HEK293 (cell line): ENCODE results near the gene SNAPC2.
A peak's percentile ranks its signal among the peaks of the same experiment; 100 is the strongest.

Source experiments
- GLIS2 ChIP-seq: fragments of 450-650 bp; formaldehyde crosslinking; IDR thresholded peaks from 2 replicates; pipeline ENCODE4 v1.5.1; 2016; ENCODE audit warnings: missing biosample characterization, missing genetic modification characterization
- HIC1 ChIP-seq: fragments of 450-650 bp; formaldehyde crosslinking; IDR thresholded peaks from 2 replicates; pipeline ENCODE4 v1.5.1; 2016; ENCODE audit warnings: missing biosample characterization, missing genetic modification characterization
- KLF1 ChIP-seq: fragments of 450-650 bp; formaldehyde crosslinking; IDR thresholded peaks from 2 replicates; pipeline ENCODE4 v1.5.1; 2016; ENCODE audit warnings: missing biosample characterization, missing genetic modification characterization
- KLF16 ChIP-seq: fragments of 450-650 bp; formaldehyde crosslinking; IDR thresholded peaks from 2 replicates; pipeline ENCODE4 v1.5.1; 2017; ENCODE audit warnings: missing biosample characterization, missing genetic modification characterization
- SCRT2 ChIP-seq: fragments of 450-650 bp; formaldehyde crosslinking; IDR thresholded peaks from 2 replicates; pipeline ENCODE4 v1.5.1; 2016; ENCODE audit warnings: missing biosample characterization, missing genetic modification characterization
- TRIM28 ChIP-seq: IDR thresholded peaks from 2 replicates; pipeline ENCODE4 v1.6.1; 2011; ENCODE audit warnings: low read length, control low read depth, borderline replicate concordance
- ZBTB11 ChIP-seq: fragments of 450-650 bp; formaldehyde crosslinking; conservative IDR thresholded peaks from 2 replicates; pipeline ENCODE4 v1.5.1; 2016; ENCODE audit warnings: low read depth, missing biosample characterization, missing genetic modification characterization
- ZEB2 ChIP-seq: fragments of 450-650 bp; formaldehyde crosslinking; IDR thresholded peaks from 2 replicates; pipeline ENCODE4 v1.5.1; 2016; ENCODE audit warnings: missing biosample characterization, missing genetic modification characterization
- ZFHX2 ChIP-seq: fragments of 450-650 bp; formaldehyde crosslinking; conservative IDR thresholded peaks from 2 replicates; pipeline ENCODE4 v1.5.1; 2016; ENCODE audit warnings: missing biosample characterization, missing genetic modification characterization
- ZFP41 ChIP-seq: fragments of 450-650 bp; formaldehyde crosslinking; IDR thresholded peaks from 2 replicates; pipeline ENCODE4 v1.5.1; 2016; ENCODE audit warnings: missing biosample characterization, missing genetic modification characterization, borderline replicate concordance
- ZNF132 ChIP-seq: fragments of 450-650 bp; formaldehyde crosslinking; IDR thresholded peaks from 2 replicates; pipeline ENCODE4 v1.5.1; 2017; ENCODE audit warnings: missing biosample characterization, missing genetic modification characterization, borderline replicate concordance
- ZNF148 ChIP-seq: fragments of 450-650 bp; formaldehyde crosslinking; IDR thresholded peaks from 2 replicates; pipeline ENCODE4 v1.5.0; 2017; ENCODE audit warnings: missing biosample characterization, missing genetic modification characterization, borderline replicate concordance
- ZNF16 ChIP-seq: fragments of 450-650 bp; formaldehyde crosslinking; IDR thresholded peaks from 2 replicates; pipeline ENCODE4 v1.5.1; 2016; ENCODE audit warnings: low read depth, missing biosample characterization, missing genetic modification characterization
- ZNF169 ChIP-seq: fragments of 450-650 bp; formaldehyde crosslinking; IDR thresholded peaks from 2 replicates; pipeline ENCODE4 v1.5.1; 2016; ENCODE audit warnings: missing biosample characterization, missing genetic modification characterization
- ZNF174 ChIP-seq: fragments of 450-650 bp; formaldehyde crosslinking; IDR thresholded peaks from 2 replicates; pipeline ENCODE4 v1.5.0; 2017; ENCODE audit warnings: missing biosample characterization, mild to moderate bottlenecking, missing genetic modification characterization
- ZNF223 ChIP-seq: fragments of 450-650 bp; formaldehyde crosslinking; IDR thresholded peaks from 2 replicates; pipeline ENCODE4 v1.5.1; 2016; ENCODE audit warnings: missing biosample characterization, missing genetic modification characterization
- ZNF23 ChIP-seq: fragments of 450-650 bp; formaldehyde crosslinking; IDR thresholded peaks from 2 replicates; pipeline ENCODE4 v1.5.1; 2016; ENCODE audit warnings: missing biosample characterization, missing genetic modification characterization, borderline replicate concordance
- ZNF24 ChIP-seq: fragments of 450-650 bp; formaldehyde crosslinking; IDR thresholded peaks from 2 replicates; pipeline ENCODE4 v1.5.1; 2016; ENCODE audit warnings: missing biosample characterization, missing genetic modification characterization
- ZNF473 ChIP-seq: fragments of 450-650 bp; formaldehyde crosslinking; IDR thresholded peaks from 2 replicates; pipeline ENCODE4 v1.5.1; 2017; ENCODE audit warnings: missing biosample characterization, missing genetic modification characterization
- ZNF548 ChIP-seq: fragments of 450-650 bp; formaldehyde crosslinking; IDR thresholded peaks from 2 replicates; pipeline ENCODE4 v1.5.1; 2016; ENCODE audit warnings: missing biosample characterization, missing genetic modification characterization
- ZNF580 ChIP-seq: fragments of 450-650 bp; formaldehyde crosslinking; IDR thresholded peaks from 2 replicates; pipeline ENCODE4 v1.5.1; 2016; ENCODE audit warnings: missing biosample characterization, missing genetic modification characterization
- ZNF639 ChIP-seq: fragments of 450-650 bp; formaldehyde crosslinking; IDR thresholded peaks from 2 replicates; pipeline ENCODE4 v1.5.1; 2016; ENCODE audit warnings: missing biosample characterization, missing genetic modification characterization
- TF ChIP-seq, protein P1 (sequence below): fragments of 450-650 bp; formaldehyde crosslinking; IDR thresholded peaks from 2 replicates; pipeline ENCODE4 v1.5.1; 2016; ENCODE audit warnings: missing biosample characterization, missing genetic modification characterization
- TF ChIP-seq, protein P2 (sequence below): fragments of 450-650 bp; formaldehyde crosslinking; IDR thresholded peaks from 2 replicates; pipeline ENCODE4 v1.5.1; 2016; ENCODE audit warnings: missing biosample characterization, missing genetic modification characterization

SNAPC2 gene

GRCh38 chr19:7943444-7944176, 23.5 kb downstream of the SNAPC2 start, which contains the start of gene TIMM44 (continued):
- TF ChIP-seq KLF16 (peak; percentile 61; the same call in 1 of the 2 replicates), ZNF169 (tag by site-specific recombination) (no peak), ZNF24 (tag by site-specific recombination) (peak; percentile 36), TRIM28 (peak; percentile 21; the same call in 1 of the 2 replicates), ZFP41 (tag by site-specific recombination) (no peak), ZFHX2 (tag by site-specific recombination) (0 out of 2 replicates have a peak, but pooled peaks have one; percentile 7), HIC1 (tag by site-specific recombination) (peak; percentile 60; the same call in 1 of the 2 replicates), GLIS2 (tag by site-specific recombination) (0 out of 2 replicates have a peak, but pooled peaks have one; percentile 40), ZNF548 (no peak), ZNF148 (tag by site-specific recombination) (no peak), ZNF174 (tag by site-specific recombination) (no peak), ZNF23 (tag by site-specific recombination) (no peak), SCRT2 (tag by site-specific recombination) (no peak), ZNF132 (tag by site-specific recombination) (no peak), ZNF639 (tag by site-specific recombination) (0 out of 2 replicates have a peak, but pooled peaks have one; percentile 16), ZBTB11 (no peak), ZNF16 (tag by site-specific recombination) (no peak), KLF1 (tag by site-specific recombination) (peak; percentile 39; the same call in 1 of the 2 replicates), ZNF223 (tag by site-specific recombination) (peak; percentile 99), ZNF473 (no peak), ZEB2 (tag by site-specific recombination) (peak; percentile 82), ZNF580 (tag by site-specific recombination) (peak; percentile 13; the same call in 1 of the 2 replicates)
- TF ChIP-seq, protein P1, sequence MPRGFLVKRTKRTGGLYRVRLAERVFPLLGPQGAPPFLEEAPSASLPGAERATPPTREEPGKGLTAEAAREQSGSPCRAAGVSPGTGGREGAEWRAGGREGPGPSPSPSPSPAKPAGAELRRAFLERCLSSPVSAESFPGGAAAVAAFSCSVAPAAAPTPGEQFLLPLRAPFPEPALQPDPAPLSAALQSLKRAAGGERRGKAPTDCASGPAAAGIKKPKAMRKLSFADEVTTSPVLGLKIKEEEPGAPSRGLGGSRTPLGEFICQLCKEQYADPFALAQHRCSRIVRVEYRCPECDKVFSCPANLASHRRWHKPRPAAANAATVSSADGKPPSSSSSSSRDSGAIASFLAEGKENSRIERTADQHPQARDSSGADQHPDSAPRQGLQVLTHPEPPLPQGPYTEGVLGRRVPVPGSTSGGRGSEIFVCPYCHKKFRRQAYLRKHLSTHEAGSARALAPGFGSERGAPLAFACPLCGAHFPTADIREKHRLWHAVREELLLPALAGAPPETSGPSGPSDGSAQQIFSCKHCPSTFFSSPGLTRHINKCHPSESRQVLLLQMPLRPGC (tag by site-specific recombination): no peak
- TF ChIP-seq, protein P2, sequence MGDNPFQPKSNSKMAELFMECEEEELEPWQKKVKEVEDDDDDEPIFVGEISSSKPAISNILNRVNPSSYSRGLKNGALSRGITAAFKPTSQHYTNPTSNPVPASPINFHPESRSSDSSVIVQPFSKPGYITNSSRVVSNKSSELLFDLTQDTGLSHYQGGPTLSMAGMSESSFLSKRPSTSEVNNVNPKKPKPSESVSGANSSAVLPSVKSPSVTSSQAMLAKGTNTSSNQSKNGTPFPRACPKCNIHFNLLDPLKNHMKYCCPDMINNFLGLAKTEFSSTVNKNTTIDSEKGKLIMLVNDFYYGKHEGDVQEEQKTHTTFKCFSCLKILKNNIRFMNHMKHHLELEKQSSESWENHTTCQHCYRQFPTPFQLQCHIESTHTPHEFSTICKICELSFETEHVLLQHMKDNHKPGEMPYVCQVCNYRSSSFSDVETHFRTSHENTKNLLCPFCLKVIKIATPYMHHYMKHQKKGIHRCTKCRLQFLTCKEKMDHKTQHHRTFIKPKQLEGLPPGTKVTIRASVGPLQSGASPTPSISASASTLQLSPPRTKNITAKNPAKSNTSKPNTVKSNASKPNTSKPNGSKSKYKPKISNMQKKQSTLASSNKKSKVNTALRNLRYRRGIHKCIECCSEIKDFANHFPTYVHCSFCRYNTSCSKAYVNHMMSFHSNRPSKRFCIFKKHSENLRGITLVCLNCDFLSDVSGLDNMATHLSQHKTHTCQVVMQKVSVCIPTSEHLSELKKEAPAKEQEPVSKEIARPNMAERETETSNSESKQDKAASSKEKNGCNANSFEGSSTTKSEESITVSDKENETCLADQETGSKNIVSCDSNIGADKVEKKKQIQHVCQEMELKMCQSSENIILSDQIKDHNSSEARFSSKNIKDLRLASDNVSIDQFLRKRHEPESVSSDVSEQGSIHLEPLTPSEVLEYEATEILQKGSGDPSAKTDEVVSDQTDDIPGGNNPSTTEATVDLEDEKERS (tag by site-specific recombination): no peak
